GM12892 (cell line): ENCODE measurements around the gene UCHL3.

ENCODE experiments used
- POLR2AphosphoS5 ChIP-seq: IDR thresholded peaks from 2 replicates; pipeline ENCODE4 v1.6.1; 2011; ENCODE audit warnings: low read depth, low read length, control low read depth
- TAF1 ChIP-seq: IDR thresholded peaks from 2 replicates; pipeline ENCODE4 v1.6.1; 2011; ENCODE audit warnings: low read depth, mild to moderate bottlenecking, control low read depth, low read length, borderline replicate concordance

- TF ChIP-seq TAF1 (no peak), POLR2AphosphoS5 (no peak)
Observed at GRCh38 chr13:75558145-75558840, 8.7 kb downstream of the UCHL3 start.
